K562 (cell line): ENCODE measurements around the gene IFITM2. TPM values are rescaled to one million over a fixed set of nuclear protein-coding genes. Genes with fewer than 3 reads are reported as not detected.

ENCODE experiments used
- CXXC5 ChIP-seq: fragments of 250-450 bp; sonication (Bioruptor Pico); IDR thresholded peaks from 2 replicates; pipeline ENCODE4 v1.8.0; 2022; ENCODE audit warnings: inconsistent platforms, mild to moderate bottlenecking, moderate library complexity
- MXI1 ChIP-seq: IDR thresholded peaks from 2 replicates; pipeline ENCODE4 v1.6.1; 2011; ENCODE audit warnings: low read depth, mild to moderate bottlenecking, improper control_type of control experiment, low read length
- MYC ChIP-seq, 2 experiments: fragments of 250-450 bp in 1 of 2; sonication (Bioruptor Pico) in 1 of 2; IDR thresholded peaks; 2 replicates each; pipeline versions ENCODE4 v1.5.1 to v1.6.1; 2012 to 2021; ENCODE audit warnings: low read depth in 2 of 2, borderline replicate concordance in 1 of 2, improper control_type of control experiment in 1 of 2, low read length in 1 of 2, mild to moderate bottlenecking in 1 of 2, moderate library complexity in 1 of 2
- PHF21A ChIP-seq: fragments of 450-650 bp; IDR thresholded peaks from 2 replicates; pipeline ENCODE4 v1.6.1; 2017; ENCODE audit warnings: low read depth, borderline replicate concordance
- RNF2 ChIP-seq: sonication (generic); IDR thresholded peaks from 2 replicates; pipeline ENCODE4 v1.6.1; 2016
- SP2 ChIP-seq: IDR thresholded peaks from 2 replicates; pipeline ENCODE4 v1.6.1; 2011; ENCODE audit warnings: mild to moderate bottlenecking, low read depth, low read length, moderate library complexity; ENCODE audit not compliant: poor library complexity, severe bottlenecking; ENCODE audit errors: extremely low read depth
- SPI1 ChIP-seq: IDR thresholded peaks from 2 replicates; pipeline ENCODE4 v1.6.1; 2011; ENCODE audit warnings: low read depth, low read length, control low read depth, borderline replicate concordance
- TRIM24 ChIP-seq, 2 experiments: fragments of 450-650 bp; IDR thresholded peaks; 2 replicates each; pipeline ENCODE4 v1.6.1; 2016
- ZFX ChIP-seq: sonication (generic); formaldehyde crosslinking; IDR thresholded peaks from 2 replicates; pipeline ENCODE4 v1.8.0; 2022; ENCODE audit warnings: mild to moderate bottlenecking, missing genetic modification reagents, moderate library complexity
- ZNF133 ChIP-seq: fragments of 250-450 bp; sonication (Bioruptor Pico); IDR thresholded peaks from 2 replicates; pipeline ENCODE4 v1.4.0; 2020; ENCODE audit warnings: mild to moderate bottlenecking
- ZNF717 ChIP-seq: fragments of 250-450 bp; sonication (Bioruptor Pico); IDR thresholded peaks from 2 replicates; pipeline ENCODE4 v1.5.0; 2021
- polyA plus RNA-seq, 8 experiments: library from polyadenylated mRNA; depleted of rRNA in 4 of 8; stranded (reverse) in 5 of 8; unstranded in 3 of 8; fragments of >200 nt; fragmentation: Nextera tagmentation in 2 of 8; fragmentation: Illumina TruSeq in 1 of 8; extraction: Ambion mirVana in 2 of 8; extraction: Trizol in 1 of 8; gene quantifications; 2 replicates each; pipeline versions ENCODE4 v1.2.1 to v1.2.3, GENCODE V29; 2011 to 2014; ENCODE audit warnings: inconsistent platforms in 1 of 8, missing spikeins in 1 of 8
- total RNA-seq, 7 experiments: library from RNA; depleted of rRNA in 6 of 7; stranded (reverse); fragments of >200 nt in 6 of 7; fragmentation: Illumina TruSeq in 2 of 7; extraction: Trizol in 2 of 7; gene quantifications; 2 replicates each; pipeline versions ENCODE4 v1.2.1 to v1.2.3, GENCODE V29; 2011 to 2021; ENCODE audit warnings: low replicate concordance in 1 of 7
- TF ChIP-seq, protein P1 (sequence below): fragments of 450-650 bp; IDR thresholded peaks from 2 replicates; pipeline ENCODE4 v1.6.1; 2016; ENCODE audit warnings: mild to moderate bottlenecking, moderate library complexity

IFITM2 gene
- total and polyA plus RNA-seq, 9 of the 15 experiments (the other 6 are each of a cell fraction or from before 2014, with no cell fraction given), result 52.8 to 4,872 (median 356) TPM

DNA sequence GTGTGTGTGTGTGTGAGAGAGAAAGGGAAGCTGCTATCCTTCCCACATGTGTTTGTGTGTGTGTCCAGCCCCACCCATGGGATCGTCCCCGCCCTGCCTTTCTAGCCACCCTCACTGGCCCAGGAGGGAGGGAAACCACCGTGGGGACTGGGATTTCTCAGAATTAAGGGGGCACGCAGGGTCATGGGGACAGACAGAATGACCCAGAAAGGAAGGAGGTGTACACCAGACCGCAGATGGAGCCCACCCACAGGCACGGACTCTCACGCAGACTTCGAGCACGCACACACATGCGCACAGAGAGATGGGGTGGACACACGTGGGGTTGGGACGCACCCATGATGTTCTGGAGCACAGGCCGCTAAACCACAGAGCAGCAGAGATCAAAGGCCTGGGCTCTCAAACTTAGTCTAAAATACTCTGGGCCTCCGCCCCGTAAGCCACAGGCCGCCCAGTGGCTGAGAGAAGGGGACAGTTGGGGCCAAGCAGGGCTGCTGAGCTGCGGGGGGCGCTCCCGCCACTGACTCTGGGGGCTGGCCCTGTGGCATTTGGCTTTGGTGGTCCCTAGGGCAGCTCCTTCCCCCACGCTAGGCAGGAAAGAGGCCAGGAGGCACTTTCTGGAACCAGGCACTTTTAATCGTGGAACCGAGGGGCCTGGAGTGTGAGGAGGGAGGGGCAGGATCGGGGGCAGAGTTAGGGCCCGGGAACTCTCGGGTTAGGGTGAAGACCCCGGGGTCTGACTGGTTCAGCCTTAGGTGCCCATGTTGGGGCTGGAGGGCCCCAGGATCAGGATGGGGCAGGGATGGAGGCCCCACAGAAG lies 9.8 kb upstream of the IFITM2 start (continued):
- TF ChIP-seq PHF21A, result no peak
- no peak for TF ChIP-seq ZNF717 (CRISPR knock-in tag)
- TF ChIP-seq SP2, result no peak
- TF ChIP-seq ZFX (CRISPR knock-in tag), result peak; percentile 82
- TF ChIP-seq, protein P1, sequence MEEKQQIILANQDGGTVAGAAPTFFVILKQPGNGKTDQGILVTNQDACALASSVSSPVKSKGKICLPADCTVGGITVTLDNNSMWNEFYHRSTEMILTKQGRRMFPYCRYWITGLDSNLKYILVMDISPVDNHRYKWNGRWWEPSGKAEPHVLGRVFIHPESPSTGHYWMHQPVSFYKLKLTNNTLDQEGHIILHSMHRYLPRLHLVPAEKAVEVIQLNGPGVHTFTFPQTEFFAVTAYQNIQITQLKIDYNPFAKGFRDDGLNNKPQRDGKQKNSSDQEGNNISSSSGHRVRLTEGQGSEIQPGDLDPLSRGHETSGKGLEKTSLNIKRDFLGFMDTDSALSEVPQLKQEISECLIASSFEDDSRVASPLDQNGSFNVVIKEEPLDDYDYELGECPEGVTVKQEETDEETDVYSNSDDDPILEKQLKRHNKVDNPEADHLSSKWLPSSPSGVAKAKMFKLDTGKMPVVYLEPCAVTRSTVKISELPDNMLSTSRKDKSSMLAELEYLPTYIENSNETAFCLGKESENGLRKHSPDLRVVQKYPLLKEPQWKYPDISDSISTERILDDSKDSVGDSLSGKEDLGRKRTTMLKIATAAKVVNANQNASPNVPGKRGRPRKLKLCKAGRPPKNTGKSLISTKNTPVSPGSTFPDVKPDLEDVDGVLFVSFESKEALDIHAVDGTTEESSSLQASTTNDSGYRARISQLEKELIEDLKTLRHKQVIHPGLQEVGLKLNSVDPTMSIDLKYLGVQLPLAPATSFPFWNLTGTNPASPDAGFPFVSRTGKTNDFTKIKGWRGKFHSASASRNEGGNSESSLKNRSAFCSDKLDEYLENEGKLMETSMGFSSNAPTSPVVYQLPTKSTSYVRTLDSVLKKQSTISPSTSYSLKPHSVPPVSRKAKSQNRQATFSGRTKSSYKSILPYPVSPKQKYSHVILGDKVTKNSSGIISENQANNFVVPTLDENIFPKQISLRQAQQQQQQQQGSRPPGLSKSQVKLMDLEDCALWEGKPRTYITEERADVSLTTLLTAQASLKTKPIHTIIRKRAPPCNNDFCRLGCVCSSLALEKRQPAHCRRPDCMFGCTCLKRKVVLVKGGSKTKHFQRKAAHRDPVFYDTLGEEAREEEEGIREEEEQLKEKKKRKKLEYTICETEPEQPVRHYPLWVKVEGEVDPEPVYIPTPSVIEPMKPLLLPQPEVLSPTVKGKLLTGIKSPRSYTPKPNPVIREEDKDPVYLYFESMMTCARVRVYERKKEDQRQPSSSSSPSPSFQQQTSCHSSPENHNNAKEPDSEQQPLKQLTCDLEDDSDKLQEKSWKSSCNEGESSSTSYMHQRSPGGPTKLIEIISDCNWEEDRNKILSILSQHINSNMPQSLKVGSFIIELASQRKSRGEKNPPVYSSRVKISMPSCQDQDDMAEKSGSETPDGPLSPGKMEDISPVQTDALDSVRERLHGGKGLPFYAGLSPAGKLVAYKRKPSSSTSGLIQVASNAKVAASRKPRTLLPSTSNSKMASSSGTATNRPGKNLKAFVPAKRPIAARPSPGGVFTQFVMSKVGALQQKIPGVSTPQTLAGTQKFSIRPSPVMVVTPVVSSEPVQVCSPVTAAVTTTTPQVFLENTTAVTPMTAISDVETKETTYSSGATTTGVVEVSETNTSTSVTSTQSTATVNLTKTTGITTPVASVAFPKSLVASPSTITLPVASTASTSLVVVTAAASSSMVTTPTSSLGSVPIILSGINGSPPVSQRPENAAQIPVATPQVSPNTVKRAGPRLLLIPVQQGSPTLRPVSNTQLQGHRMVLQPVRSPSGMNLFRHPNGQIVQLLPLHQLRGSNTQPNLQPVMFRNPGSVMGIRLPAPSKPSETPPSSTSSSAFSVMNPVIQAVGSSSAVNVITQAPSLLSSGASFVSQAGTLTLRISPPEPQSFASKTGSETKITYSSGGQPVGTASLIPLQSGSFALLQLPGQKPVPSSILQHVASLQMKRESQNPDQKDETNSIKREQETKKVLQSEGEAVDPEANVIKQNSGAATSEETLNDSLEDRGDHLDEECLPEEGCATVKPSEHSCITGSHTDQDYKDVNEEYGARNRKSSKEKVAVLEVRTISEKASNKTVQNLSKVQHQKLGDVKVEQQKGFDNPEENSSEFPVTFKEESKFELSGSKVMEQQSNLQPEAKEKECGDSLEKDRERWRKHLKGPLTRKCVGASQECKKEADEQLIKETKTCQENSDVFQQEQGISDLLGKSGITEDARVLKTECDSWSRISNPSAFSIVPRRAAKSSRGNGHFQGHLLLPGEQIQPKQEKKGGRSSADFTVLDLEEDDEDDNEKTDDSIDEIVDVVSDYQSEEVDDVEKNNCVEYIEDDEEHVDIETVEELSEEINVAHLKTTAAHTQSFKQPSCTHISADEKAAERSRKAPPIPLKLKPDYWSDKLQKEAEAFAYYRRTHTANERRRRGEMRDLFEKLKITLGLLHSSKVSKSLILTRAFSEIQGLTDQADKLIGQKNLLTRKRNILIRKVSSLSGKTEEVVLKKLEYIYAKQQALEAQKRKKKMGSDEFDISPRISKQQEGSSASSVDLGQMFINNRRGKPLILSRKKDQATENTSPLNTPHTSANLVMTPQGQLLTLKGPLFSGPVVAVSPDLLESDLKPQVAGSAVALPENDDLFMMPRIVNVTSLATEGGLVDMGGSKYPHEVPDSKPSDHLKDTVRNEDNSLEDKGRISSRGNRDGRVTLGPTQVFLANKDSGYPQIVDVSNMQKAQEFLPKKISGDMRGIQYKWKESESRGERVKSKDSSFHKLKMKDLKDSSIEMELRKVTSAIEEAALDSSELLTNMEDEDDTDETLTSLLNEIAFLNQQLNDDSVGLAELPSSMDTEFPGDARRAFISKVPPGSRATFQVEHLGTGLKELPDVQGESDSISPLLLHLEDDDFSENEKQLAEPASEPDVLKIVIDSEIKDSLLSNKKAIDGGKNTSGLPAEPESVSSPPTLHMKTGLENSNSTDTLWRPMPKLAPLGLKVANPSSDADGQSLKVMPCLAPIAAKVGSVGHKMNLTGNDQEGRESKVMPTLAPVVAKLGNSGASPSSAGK, result peak; percentile 87
- peak; percentile 73 for TF ChIP-seq MYC (IDR thresholded peaks at IDR 0.05; ENCODE audit: low read depth, low read length)
- no peak for TF ChIP-seq MYC (CRISPR knock-in tag; IDR thresholded peaks at IDR 0.05; ENCODE audit: borderline replicate concordance, low read depth)
- no peak for TF ChIP-seq TRIM24 (IDR thresholded peaks at IDR 0.05)
- no peak for TF ChIP-seq SPI1
- TF ChIP-seq CXXC5 (CRISPR knock-in tag), result peak; percentile 70
- TF ChIP-seq ZNF133, result no peak
- peak; percentile 21; the same call in 1 of the 2 replicates for TF ChIP-seq RNF2
- TF ChIP-seq MXI1, result 0 out of 2 replicates have a peak, but pooled peaks have one; percentile 24
